K562 (cell line): ENCODE results near the gene AIMP2.
A peak's percentile ranks its signal among the peaks of the same experiment; 100 is the strongest.

Source experiments
- ESRRA ChIP-seq: fragments of 450-650 bp; IDR thresholded peaks from 2 replicates; pipeline ENCODE4 v1.6.1; 2014; ENCODE audit warnings: low read depth, mild to moderate bottlenecking, moderate library complexity, borderline replicate concordance
- FOXP4 ChIP-seq: sonication (generic); formaldehyde crosslinking; IDR thresholded peaks from 2 replicates; pipeline ENCODE4 v1.8.0; 2022; ENCODE audit warnings: mild to moderate bottlenecking, missing genetic modification reagents, borderline replicate concordance
- HIVEP1 ChIP-seq: fragments of 250-450 bp; sonication (Bioruptor Pico); IDR thresholded peaks from 2 replicates; pipeline ENCODE4 v1.4.0; 2020; ENCODE audit warnings: mild to moderate bottlenecking
- MBD2 ChIP-seq: sonication (generic); IDR thresholded peaks from 2 replicates; pipeline ENCODE4 v1.6.1; 2016; ENCODE audit warnings: low read depth, borderline replicate concordance
- RAD51 ChIP-seq: fragments of 450-650 bp; IDR thresholded peaks from 2 replicates; pipeline ENCODE4 v1.7.1; 2016; ENCODE audit warnings: low read depth, mild to moderate bottlenecking, borderline replicate concordance
- RNF2 ChIP-seq: sonication (generic); IDR thresholded peaks from 2 replicates; pipeline ENCODE4 v1.6.1; 2016
- THAP12 ChIP-seq: fragments of 250-450 bp; sonication (Bioruptor Pico); IDR thresholded peaks from 2 replicates; pipeline ENCODE4 v1.9.0; 2021; ENCODE audit warnings: mild to moderate bottlenecking, inconsistent platforms
- ZFX ChIP-seq: sonication (generic); formaldehyde crosslinking; IDR thresholded peaks from 2 replicates; pipeline ENCODE4 v1.8.0; 2022; ENCODE audit warnings: mild to moderate bottlenecking, missing genetic modification reagents, moderate library complexity
- ZNF121 ChIP-seq: sonication (generic); formaldehyde crosslinking; conservative IDR thresholded peaks from 2 replicates; pipeline ENCODE4 v1.8.0; 2022; ENCODE audit warnings: missing genetic modification reagents

- no peak for TF ChIP-seq HIVEP1 (CRISPR knock-in tag)
- no peak for TF ChIP-seq MBD2
- no peak for TF ChIP-seq ZFX (CRISPR knock-in tag)
- TF ChIP-seq ESRRA: no peak
- no peak for TF ChIP-seq RAD51
- no peak for TF ChIP-seq RNF2
- no peak for TF ChIP-seq FOXP4
- TF ChIP-seq ZNF121 (CRISPR knock-in tag): peak; percentile 93
- no peak for TF ChIP-seq THAP12
Observed at GRCh38 chr7:6027806-6028365, 18.8 kb downstream of the AIMP2 start.
